Mesothelial cell of epicardium (in vitro differentiated cells): ENCODE data around the gene ZNF841. TPM values are rescaled to one million over a fixed set of nuclear protein-coding genes. Genes with fewer than 3 reads are reported as not detected.

Experiments
- DNase-seq, 2 experiments: peaks; one replicate each; pipeline ENCODE4 v3.0.0; 2021; ENCODE audit warnings: low spot score in 2 of 2; ENCODE audit not compliant: unreplicated experiment in 2 of 2
- H3K27ac Mint-ChIP-seq: 2 replicates; pipeline ENCODE4 v1.8.0; 2021; ENCODE audit warnings: mixed read lengths
- H3K27me3 Mint-ChIP-seq: 2 replicates; pipeline ENCODE4 v1.8.0; 2021; ENCODE audit warnings: low read depth, mixed read lengths
- H3K36me3 Mint-ChIP-seq: 2 replicates; pipeline ENCODE4 v1.8.0; 2021; ENCODE audit warnings: mixed read lengths
- H3K4me1 Mint-ChIP-seq: 2 replicates; pipeline ENCODE4 v1.8.0; 2021; ENCODE audit warnings: mixed read lengths
- H3K4me3 Mint-ChIP-seq: 2 replicates; pipeline ENCODE4 v1.8.0; 2021; ENCODE audit warnings: mild to moderate bottlenecking, moderate library complexity, mixed read lengths
- H3K9me3 Mint-ChIP-seq: 2 replicates; pipeline ENCODE4 v1.8.0; 2021; ENCODE audit warnings: mixed read lengths
- CTCF ChIP-seq: fragments of 200-600 bp; sonication (generic); IDR thresholded peaks from one replicate; pipeline ENCODE4 v1.5.0; 2021; ENCODE audit warnings: antibody characterized with exemption; ENCODE audit not compliant: unreplicated experiment
- total RNA-seq: library from RNA; stranded (reverse); gene quantifications from 3 replicates; pipeline ENCODE4 v1.2.1, GENCODE V29; 2021

Gene ZNF841
- total RNA-seq, 1 donor from 2014 or later, result 36.4 TPM

- Mint-ChIP-seq H3K9me3 (peaks cover 70% of the 10 kb centered on the region), H3K27ac (no peak overlapping the region), H3K4me1 (peaks cover 9% of the 10 kb centered on the region), H3K36me3 (peaks cover 93% of the 10 kb centered on the region), H3K4me3 (no peak overlapping the region), H3K27me3 (no peaks in the 10 kb centered on the region)
- TF ChIP-seq CTCF, result no peak
- no peak for DNase-seq
These were observed 73.4 kb downstream of the ZNF841 start for GRCh38 chr19:52022193-52022592.

GRCh38 chr19:52020506-52020905 is 75.1 kb downstream of the ZNF841 start:
- H3K4me3 Mint-ChIP-seq, result no peak overlapping the region
- no peak for DNase-seq
- H3K4me1 Mint-ChIP-seq, result no peaks in the 10 kb centered on the region
- H3K9me3 Mint-ChIP-seq, result peaks cover 74% of the 10 kb centered on the region
- H3K27ac Mint-ChIP-seq, result no peak overlapping the region
- TF ChIP-seq CTCF, result no peak
- no peaks in the 10 kb centered on the region for H3K27me3 Mint-ChIP-seq
- H3K36me3 Mint-ChIP-seq, result peaks cover 94% of the 10 kb centered on the region

Other genes starting within 250 kb of the ZNF841 start
- gene ZNF577, start 207.8 kb downstream of the ZNF841 start, total RNA-seq, result 23.0 to 27.4 TPM (median 23.1 TPM) in 3 replicates
- gene ZNF649, start 190.7 kb downstream of the ZNF841 start, total RNA-seq, result 28.4 to 31.8 TPM (median 30.7 TPM) in 3 replicates
- gene ZNF613, start 168.3 kb downstream of the ZNF841 start, total RNA-seq, result 5.7 to 9.2 TPM (median 8.3 TPM) in 3 replicates
- gene ZNF350, start 108.9 kb downstream of the ZNF841 start, total RNA-seq, result 14.8 to 16.9 TPM (median 15.3 TPM) in 3 replicates
- 14.3 to 17.0 TPM (median 14.6 TPM) in 3 replicates for gene ZNF615, start 87.6 kb downstream of the ZNF841 start, total RNA-seq
- 13.9 to 16.3 TPM (median 15.8 TPM) in 3 replicates for gene ZNF614, start 67.4 kb downstream of the ZNF841 start, total RNA-seq
- gene ZNF432, start 46.9 kb downstream of the ZNF841 start, total RNA-seq, result 23.3 to 25.9 TPM (median 23.7 TPM) in 3 replicates
- gene ZNF616, start 44.2 kb upstream of the ZNF841 start, total RNA-seq, result 19.1 to 21.7 TPM (median 19.8 TPM) in 3 replicates
- gene ZNF836, start 75.9 kb upstream of the ZNF841 start, total RNA-seq, result 17.4 to 21.2 TPM (median 19.1 TPM) in 3 replicates
- 308 to 331 TPM (median 314 TPM) in 3 replicates for gene PPP2R1A, start 94.3 kb upstream of the ZNF841 start, total RNA-seq
- gene ZNF766, start 173.8 kb upstream of the ZNF841 start, total RNA-seq, result 26.2 to 28.8 TPM (median 26.9 TPM) in 3 replicates
- 16.3 to 18.0 TPM (median 18.0 TPM) in 3 replicates for gene ZNF480, start 201.4 kb upstream of the ZNF841 start, total RNA-seq
- gene ZNF610, start 240.5 kb upstream of the ZNF841 start, total RNA-seq, result 14.2 to 16.0 TPM (median 14.2 TPM) in 3 replicates